Stimulated activated CD8-positive, alpha-beta memory T cell treated with anti-CD3 and anti-CD28 coated beads, Interleukin-15, amount 100 ng/mL, for 4 hours (primary cell): ENCODE measurements around the gene BUD31.
"Not testable (repeated sequence)": the region's sequence is repeated elsewhere in the genome, so short reads cannot be mapped to it uniquely, and the experiment has no call there.

Experiments used
- DNase-seq, 2 donors: peaks; one replicate each; pipeline ENCODE4 v3.0.0-alpha.2; 2020; ENCODE audit warnings: low read depth in 2 of 2

Gene BUD31

GRCh38 chr7:99399597-99399996 lies 9.2 kb upstream of the BUD31 start:
- DNase-seq = no peak

GRCh38 chr7:99402854-99403253 lies 5.9 kb upstream of the BUD31 start:
- no peak for DNase-seq

- DNase-seq = no peak
Observed at GRCh38 chr7:99403764-99404163, 5.0 kb upstream of the BUD31 start.

GRCh38 chr7:99404235-99404976 lies 4.4 kb upstream of the BUD31 start:
- DNase-seq = no peak

- no peak for DNase-seq
Observed at GRCh38 chr7:99404977-99405320, 3.8 kb upstream of the BUD31 start.

- DNase-seq = no peak
Observed at GRCh38 chr7:99406557-99406956, 2.2 kb upstream of the BUD31 start.

- DNase-seq = peak in 1 of 2 donors; percentile 20
Observed at GRCh38 chr7:99407872-99408378, 844 bp upstream of the BUD31 start.

- no peak for DNase-seq
Observed at GRCh38 chr7:99409192-99409572, 413 bp downstream of the BUD31 start.

GRCh38 chr7:99409806-99410205 lies 1.0 kb downstream of the BUD31 start:
- no peak for DNase-seq

- DNase-seq = no peak
Observed at GRCh38 chr7:99410635-99411034, 1.9 kb downstream of the BUD31 start.

GRCh38 chr7:99415513-99416127 lies 6.9 kb downstream of the BUD31 start:
- DNase-seq = not testable (repeated sequence)

GRCh38 chr7:99418260-99418659 lies 9.5 kb downstream of the BUD31 start:
- no peak for DNase-seq

- no peak for DNase-seq
Observed at GRCh38 chr7:99419323-99420021, 10.7 kb downstream of the BUD31 start.

- DNase-seq = no peak
Observed at GRCh38 chr7:99420213-99420612, 11.4 kb downstream of the BUD31 start.

GRCh38 chr7:99420986-99421385 lies 12.2 kb downstream of the BUD31 start:
- DNase-seq = no peak

- no peak for DNase-seq
Observed at GRCh38 chr7:99422186-99422585, 13.4 kb downstream of the BUD31 start.

- DNase-seq = no peak
Observed at GRCh38 chr7:99422625-99423024, 13.9 kb downstream of the BUD31 start.

GRCh38 chr7:99424932-99425730 lies 16.4 kb downstream of the BUD31 start:
- no peak for DNase-seq

GRCh38 chr7:99428972-99429566 lies 20.3 kb downstream of the BUD31 start:
- no peak for DNase-seq

- no peak for DNase-seq
Observed at GRCh38 chr7:99429756-99430155, 21.0 kb downstream of the BUD31 start.

- DNase-seq = not testable (repeated sequence)
Observed at GRCh38 chr7:99431756-99432540, 23.2 kb downstream of the BUD31 start.
